ENCODE data around the gene TUBD1. TPM values are rescaled to one million over a fixed set of nuclear protein-coding genes. Genes with fewer than 3 reads are reported as not detected.
"Not testable (repeated sequence)": the region's sequence is repeated elsewhere in the genome, so short reads cannot be mapped to it uniquely, and the experiment has no call there.

Gene TUBD1
- total and polyA plus RNA-seq, 2 donors (not counting 1 experiment from before 2014, with no cell fraction given): 5.7 to 20.0 TPM

- H3K4me1 Mint-ChIP-seq: peaks cover 7% of the 10 kb centered on the region
- Histone ChIP-seq H3K36me3 (replicated peaks in 1 of 2; ENCODE audit: control extremely low read depth in 1 of 2, control insufficient read depth in 1 of 2, extremely low read depth in 1 of 2, insufficient read depth in 2 of 2, low read length in 1 of 2) (peaks cover 2 to 8% of the 10 kb centered on the region in 2 experiments), H3K27me3 (replicated peaks in 1 of 4; ENCODE audit: control extremely low read depth in 1 of 4, control insufficient read depth in 3 of 4, insufficient read depth in 4 of 4, low read length in 3 of 4) (no peaks in the 10 kb centered on the region), H2AFZ (ENCODE audit: insufficient read depth, low read depth, low read length, poor library complexity, severe bottlenecking) (no peak overlapping the region), H3K79me2 (ENCODE audit: control insufficient read depth, insufficient read depth, low read length) (no peaks in the 10 kb centered on the region), H3K27ac (ENCODE audit: low read length in 2 of 2) (no peak overlapping the region), H3K4me2 (replicated peaks; ENCODE audit: low read depth, low read length, poor library complexity, severe bottlenecking) (no peak overlapping the region), H4K20me1 (ENCODE audit: control insufficient read depth, insufficient read depth, low read length, poor library complexity, severe bottlenecking) (no peaks in the 10 kb centered on the region), H3K9me3 (ENCODE audit: control extremely low read depth in 1 of 3, control insufficient read depth in 2 of 3, insufficient read depth in 1 of 3, low read length in 2 of 3) (no peaks in the 10 kb centered on the region), H3K9ac (ENCODE audit: low read length) (no peak overlapping the region), H3K4me1 (ENCODE audit: control insufficient read depth in 2 of 2, insufficient read depth in 2 of 2, low read length in 2 of 2) (peaks cover 0 to 5% of the 10 kb centered on the region in 2 donors), H3K4me3 (ENCODE audit: control extremely low read depth in 1 of 5, extremely low read depth in 1 of 5, insufficient read depth in 1 of 5, low read depth in 2 of 5, low read length in 4 of 5) (no peak overlapping the region)
- no peak overlapping the region for H3K27ac Mint-ChIP-seq
- no peak overlapping the region for H3K4me3 Mint-ChIP-seq
- no peak for TF ChIP-seq EZH2 (IDR thresholded peaks at IDR 0.05; ENCODE audit: borderline replicate concordance, insufficient read depth, low read depth, low read length, poor library complexity, severe bottlenecking)
- TF ChIP-seq, protein P1, sequence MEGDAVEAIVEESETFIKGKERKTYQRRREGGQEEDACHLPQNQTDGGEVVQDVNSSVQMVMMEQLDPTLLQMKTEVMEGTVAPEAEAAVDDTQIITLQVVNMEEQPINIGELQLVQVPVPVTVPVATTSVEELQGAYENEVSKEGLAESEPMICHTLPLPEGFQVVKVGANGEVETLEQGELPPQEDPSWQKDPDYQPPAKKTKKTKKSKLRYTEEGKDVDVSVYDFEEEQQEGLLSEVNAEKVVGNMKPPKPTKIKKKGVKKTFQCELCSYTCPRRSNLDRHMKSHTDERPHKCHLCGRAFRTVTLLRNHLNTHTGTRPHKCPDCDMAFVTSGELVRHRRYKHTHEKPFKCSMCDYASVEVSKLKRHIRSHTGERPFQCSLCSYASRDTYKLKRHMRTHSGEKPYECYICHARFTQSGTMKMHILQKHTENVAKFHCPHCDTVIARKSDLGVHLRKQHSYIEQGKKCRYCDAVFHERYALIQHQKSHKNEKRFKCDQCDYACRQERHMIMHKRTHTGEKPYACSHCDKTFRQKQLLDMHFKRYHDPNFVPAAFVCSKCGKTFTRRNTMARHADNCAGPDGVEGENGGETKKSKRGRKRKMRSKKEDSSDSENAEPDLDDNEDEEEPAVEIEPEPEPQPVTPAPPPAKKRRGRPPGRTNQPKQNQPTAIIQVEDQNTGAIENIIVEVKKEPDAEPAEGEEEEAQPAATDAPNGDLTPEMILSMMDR (IDR thresholded peaks at IDR 0.05): no peak
- intact Hi-C loops (cut with micrococcal nuclease): no loop called here
- ChIA-PET POLR2A (no interaction called here), CTCF (interaction anchor here (0.7 to 3.1 kb wide), 6 partner anchors 11 to 98 kb away, joined by 3 to 9 read pairs (median 4); no protein-coding TSS in a partner anchor)
- no peaks in the 10 kb centered on the region for H3K9me3 Mint-ChIP-seq (ENCODE audit: insufficient read depth)
- DNase-seq (no peak), ATAC-seq (ENCODE audit: low read depth) (no peak)
- H3K27me3 Mint-ChIP-seq: no peaks in the 10 kb centered on the region
- 96% methylated on average over 3 of the region's 3 CpGs for WGBS (ENCODE audit: insufficient coverage)
These were observed 35.6 kb downstream of the TUBD1 start for GRCh38 chr17:59856859-59857794.

GRCh38 chr17:59853919-59854729, 38.6 kb downstream of the TUBD1 start:
- H3K9ac ChIP-seq (ENCODE audit: low read length); H4K20me1 ChIP-seq (ENCODE audit: control insufficient read depth, insufficient read depth, low read length, poor library complexity, severe bottlenecking); H3K4me3 Mint-ChIP-seq; H3K27me3 ChIP-seq (replicated peaks in 1 of 4; ENCODE audit: control extremely low read depth in 1 of 4, control insufficient read depth in 3 of 4, insufficient read depth in 4 of 4, low read length in 3 of 4); H3K9me3 Mint-ChIP-seq (ENCODE audit: insufficient read depth); H3K27me3 Mint-ChIP-seq; H3K9me3 ChIP-seq (ENCODE audit: control extremely low read depth in 1 of 3, control insufficient read depth in 2 of 3, insufficient read depth in 1 of 3, low read length in 2 of 3); H3K36me3 ChIP-seq (replicated peaks in 1 of 2; ENCODE audit: control extremely low read depth in 1 of 2, control insufficient read depth in 1 of 2, extremely low read depth in 1 of 2, insufficient read depth in 2 of 2, low read length in 1 of 2); H3K27ac Mint-ChIP-seq; H3K27ac ChIP-seq (ENCODE audit: low read length in 2 of 2); ATAC-seq (ENCODE audit: low read depth); H3K79me2 ChIP-seq (ENCODE audit: control insufficient read depth, insufficient read depth, low read length); H3K4me2 ChIP-seq (replicated peaks; ENCODE audit: low read depth, low read length, poor library complexity, severe bottlenecking); H3K4me3 ChIP-seq (ENCODE audit: control extremely low read depth in 1 of 5, extremely low read depth in 1 of 5, insufficient read depth in 1 of 5, low read depth in 2 of 5, low read length in 4 of 5); DNase-seq; H2AFZ ChIP-seq (ENCODE audit: insufficient read depth, low read depth, low read length, poor library complexity, severe bottlenecking): not testable (repeated sequence)
- intact Hi-C loops (cut with micrococcal nuclease): loop anchor here (2.0 kb wide), 1 partner anchor 39 kb away; the partner anchor contains the start of genes RPS6KB1 and TUBD1
- H3K4me1 ChIP-seq (ENCODE audit: control insufficient read depth in 2 of 2, insufficient read depth in 2 of 2, low read length in 2 of 2): peaks cover 3 to 12% of the 10 kb centered on the region in 2 donors
- 100% methylated on average over 3 of the region's 10 CpGs for WGBS (ENCODE audit: insufficient coverage)
- ChIA-PET CTCF (interaction anchor here (1.1 to 4.0 kb wide), 6 partner anchors 13 to 80 kb away, joined by 3 to 22 read pairs (median 5); no protein-coding TSS in a partner anchor), POLR2A (interaction anchor here (0.6 to 0.7 kb wide), 2 partner anchors 17 to 106 kb away, joined by 3 to 6 read pairs; no protein-coding TSS in a partner anchor)
- peaks cover 13% of the 10 kb centered on the region for H3K4me1 Mint-ChIP-seq
